PC-3 (cell line): Measurements from ENCODE around the gene PHLDA3. TPM values are rescaled to one million over a fixed set of nuclear protein-coding genes. Genes with fewer than 3 reads are reported as not detected.

Experiments used
- ATAC-seq: fragments of 200-7000 bp; cut with Tn5 transposase; 2 replicates; pipeline ENCODE4 v1.9.1; 2020; ENCODE audit warnings: mild to moderate bottlenecking, moderate library complexity
- BruUV-seq: library from RNA; stranded (reverse); fragments of 400-500 nt; replicated peaks from 2 replicates; lab custom pipeline; 2021; lab: Mats Ljungman, UMichigan
- CTCF ChIA-PET: fragments of 300-600 bp; sonication (Branson Sonifier 250); formaldehyde crosslinking; loops from one replicate; lab custom pipeline; 2022; ENCODE audit warnings: antibody characterized with exemption; lab: Charles Lee
- POLR2A ChIA-PET: fragments of 300-600 bp; sonication (Branson Sonifier 250); formaldehyde crosslinking; loops from one replicate; lab custom pipeline; 2022; ENCODE audit warnings: antibody characterized with exemption; ENCODE audit not compliant: unreplicated experiment; lab: Charles Lee
- DNase-seq: peaks from one replicate; pipeline ENCODE4 v3.0.0-alpha.2; 2015
- H2AFZ ChIP-seq: fragments of 300-600 bp; sonication (generic); 2 replicates; pipeline ENCODE4 v1.6.0; 2016; ENCODE audit warnings: antibody characterized with exemption, low read length
- H3F3A ChIP-seq: fragments of 300-600 bp; sonication (generic); one replicate; pipeline ENCODE4 v1.6.0; 2017; ENCODE audit warnings: antibody characterized with exemption, low read length, control low read depth, mild to moderate bottlenecking; ENCODE audit not compliant: unreplicated experiment
- H3K27ac ChIP-seq: fragments of 300-600 bp; sonication (generic); 2 replicates; pipeline ENCODE4 v1.5.1; 2016; ENCODE audit warnings: mild to moderate bottlenecking, low read length
- H3K27me3 ChIP-seq: fragments of 300-600 bp; sonication (generic); 2 replicates; pipeline ENCODE4 v1.6.1; 2016; ENCODE audit warnings: low read length, mixed read lengths
- H3K36me3 ChIP-seq: fragments of 300-600 bp; sonication (generic); 2 replicates; pipeline ENCODE4 v1.6.1; 2016; ENCODE audit warnings: low read depth, mixed run types, low read length, mixed read lengths
- H3K4me1 ChIP-seq: fragments of 300-600 bp; sonication (generic); 2 replicates; pipeline ENCODE4 v1.5.1; 2016; ENCODE audit warnings: low read length; ENCODE audit not compliant: insufficient read depth
- H3K4me2 ChIP-seq: fragments of 300-600 bp; sonication (generic); 2 replicates; pipeline ENCODE4 v1.6.0; 2016; ENCODE audit warnings: low read length
- H3K4me3 ChIP-seq: fragments of 300-600 bp; sonication (generic); 2 replicates; pipeline ENCODE4 v1.5.1; 2016; ENCODE audit warnings: mild to moderate bottlenecking, low read length, mixed read lengths
- H3K79me2 ChIP-seq: fragments of 300-600 bp; sonication (generic); 2 replicates; pipeline ENCODE4 v1.6.1; 2017; ENCODE audit warnings: low read length, mixed read lengths
- H3K9ac ChIP-seq: fragments of 300-600 bp; sonication (generic); 2 replicates; pipeline ENCODE4 v1.6.0; 2016; ENCODE audit warnings: mild to moderate bottlenecking, low read length
- H3K9me2 ChIP-seq: fragments of 300-600 bp; sonication (generic); replicated peaks from 2 replicates; pipeline ENCODE4 v1.6.1; 2016; ENCODE audit warnings: mixed run types, low read length, mixed read lengths
- H3K9me3 ChIP-seq: fragments of 300-600 bp; sonication (generic); 2 replicates; pipeline ENCODE4 v1.6.1; 2016; ENCODE audit warnings: low read length, mixed read lengths
- H4K20me1 ChIP-seq: fragments of 300-600 bp; sonication (generic); 2 replicates; pipeline ENCODE4 v1.6.1; 2016; ENCODE audit warnings: low read length, mixed read lengths
- EZH2 ChIP-seq: fragments of 300-600 bp; sonication (generic); IDR thresholded peaks from one replicate; pipeline ENCODE4 v1.6.1; 2017; ENCODE audit warnings: antibody characterized with exemption, mild to moderate bottlenecking, low read length; ENCODE audit not compliant: unreplicated experiment
- EZH2phosphoT487 ChIP-seq: fragments of 300-600 bp; sonication (generic); IDR thresholded peaks from 2 replicates; pipeline ENCODE4 v1.6.1; 2018; ENCODE audit warnings: mild to moderate bottlenecking, antibody characterized with exemption, low read length, borderline replicate concordance
- intact Hi-C: fragments of 100-400 bp; cut with micrococcal nuclease; formaldehyde crosslinking; loops from 2 replicates; pipeline ENCODE4 v1.9.0; 2023
- total RNA-seq: library from RNA; depleted of rRNA; stranded (reverse); fragments of >200 nt; gene quantifications from 2 replicates; pipeline ENCODE4 v1.2.3, GENCODE V29; 2014
- TF ChIP-seq, protein P1 (sequence below): fragments of 300-600 bp; sonication (generic); conservative IDR thresholded peaks from 2 replicates; pipeline ENCODE4 v1.5.1; 2017; ENCODE audit warnings: antibody characterized with exemption, low read depth, mild to moderate bottlenecking, low read length

The PHLDA3 gene
- total RNA-seq, 1 experiment from 2014 or later: 216 TPM

DNA sequence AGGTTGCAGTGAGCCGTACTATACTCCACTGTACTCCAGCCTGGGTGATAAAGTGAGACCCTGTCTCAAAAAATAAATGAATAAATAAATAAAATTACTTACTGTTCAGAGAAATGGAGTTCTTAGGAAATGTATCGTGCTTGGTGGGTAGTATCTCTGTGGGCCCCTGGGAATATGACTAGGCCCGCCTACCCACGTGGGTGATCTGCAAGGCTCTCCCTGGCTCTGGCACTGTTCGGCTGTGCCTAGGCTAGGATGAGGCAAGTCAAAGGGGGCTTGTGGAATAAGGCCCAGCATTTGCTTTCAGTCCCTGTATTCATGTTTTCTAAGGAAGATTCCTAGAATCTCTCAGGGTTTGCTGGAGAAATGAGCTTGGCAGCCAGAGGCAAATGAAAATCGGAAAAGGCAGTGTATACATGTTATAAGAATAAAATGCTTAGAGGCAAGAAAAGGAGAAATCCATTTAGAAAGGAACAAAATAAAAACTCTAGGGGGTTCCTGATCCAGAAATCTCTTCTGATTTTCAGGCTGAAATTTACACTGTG, 42.5 kb upstream of the PHLDA3 start:
- POLR2A ChIA-PET: interaction anchor here (1.3 kb wide), 1 partner anchor 8 kb away, joined by 5 read pairs; no protein-coding TSS in a partner anchor
- no peak overlapping the region for H3K4me3 ChIP-seq
- no peaks in the 10 kb centered on the region for H3K9me2 ChIP-seq
- intact Hi-C loops: no loop called here
- TF ChIP-seq EZH2phosphoT487 (no peak), EZH2 (no peak)
- TF ChIP-seq, protein P1, sequence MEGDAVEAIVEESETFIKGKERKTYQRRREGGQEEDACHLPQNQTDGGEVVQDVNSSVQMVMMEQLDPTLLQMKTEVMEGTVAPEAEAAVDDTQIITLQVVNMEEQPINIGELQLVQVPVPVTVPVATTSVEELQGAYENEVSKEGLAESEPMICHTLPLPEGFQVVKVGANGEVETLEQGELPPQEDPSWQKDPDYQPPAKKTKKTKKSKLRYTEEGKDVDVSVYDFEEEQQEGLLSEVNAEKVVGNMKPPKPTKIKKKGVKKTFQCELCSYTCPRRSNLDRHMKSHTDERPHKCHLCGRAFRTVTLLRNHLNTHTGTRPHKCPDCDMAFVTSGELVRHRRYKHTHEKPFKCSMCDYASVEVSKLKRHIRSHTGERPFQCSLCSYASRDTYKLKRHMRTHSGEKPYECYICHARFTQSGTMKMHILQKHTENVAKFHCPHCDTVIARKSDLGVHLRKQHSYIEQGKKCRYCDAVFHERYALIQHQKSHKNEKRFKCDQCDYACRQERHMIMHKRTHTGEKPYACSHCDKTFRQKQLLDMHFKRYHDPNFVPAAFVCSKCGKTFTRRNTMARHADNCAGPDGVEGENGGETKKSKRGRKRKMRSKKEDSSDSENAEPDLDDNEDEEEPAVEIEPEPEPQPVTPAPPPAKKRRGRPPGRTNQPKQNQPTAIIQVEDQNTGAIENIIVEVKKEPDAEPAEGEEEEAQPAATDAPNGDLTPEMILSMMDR: no peak
- peak overlapping the region; percentile 22; the same call in 1 of the 2 replicates for H3K9ac ChIP-seq
- no peaks in the 10 kb centered on the region; the same call in 1 of the 2 replicates for H3K36me3 ChIP-seq
- no peak overlapping the region; the same call in 1 of the 2 replicates for H2AFZ ChIP-seq
- ATAC-seq: no peak
- peaks cover 63% of the 10 kb centered on the region for H3K4me1 ChIP-seq
- peak overlapping the region; percentile 53; the same call in 1 of the 2 replicates for H3K4me2 ChIP-seq
- CTCF ChIA-PET: interaction anchor here (0.9 to 3.1 kb wide), 4 partner anchors 22 to 76 kb away, joined by 4 to 67 read pairs (median 18); no protein-coding TSS in a partner anchor
- no TSS peak for BruUV-seq
- H3F3A ChIP-seq: no peaks in the 10 kb centered on the region
- peaks cover 10% of the 10 kb centered on the region for H3K79me2 ChIP-seq
- no peak for DNase-seq
- no peaks in the 10 kb centered on the region for H3K27me3 ChIP-seq
- no peaks in the 10 kb centered on the region for H4K20me1 ChIP-seq
- peak overlapping the region; percentile 48 for H3K27ac ChIP-seq
- no peaks in the 10 kb centered on the region for H3K9me3 ChIP-seq

DNA sequence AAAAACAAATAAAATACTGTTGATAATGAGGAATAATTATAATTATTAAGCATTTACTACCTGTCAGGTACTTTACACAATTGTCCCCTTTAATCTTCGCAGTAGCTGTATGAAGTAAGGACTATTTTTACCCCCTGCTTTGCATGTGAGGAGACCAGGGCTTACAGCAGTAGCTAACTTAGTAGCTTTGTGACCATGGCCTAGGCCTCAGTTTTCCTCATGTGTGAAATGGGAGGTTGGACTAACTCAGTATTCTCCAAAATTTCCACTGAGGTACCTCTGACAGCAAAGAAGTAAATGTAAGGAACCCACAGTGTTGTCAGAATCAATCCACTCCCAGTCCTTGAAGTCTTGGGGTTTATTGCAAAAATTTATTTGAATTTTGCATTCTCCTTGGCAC, 41.7 kb upstream of the PHLDA3 start:
- Histone ChIP-seq H4K20me1 (no peaks in the 10 kb centered on the region), H3F3A (no peaks in the 10 kb centered on the region), H3K4me2 (0 out of 2 replicates have a peak overlapping the region, but pooled peaks have one; percentile 23), H3K36me3 (no peaks in the 10 kb centered on the region; the same call in 1 of the 2 replicates), H3K4me1 (peaks cover 62% of the 10 kb centered on the region), H3K27ac (no peak overlapping the region), H3K9ac (no peak overlapping the region), H3K9me2 (no peaks in the 10 kb centered on the region), H3K9me3 (no peaks in the 10 kb centered on the region), H3K27me3 (no peaks in the 10 kb centered on the region), H2AFZ (no peak overlapping the region), H3K79me2 (peaks cover 17% of the 10 kb centered on the region), H3K4me3 (no peak overlapping the region)
- CTCF ChIA-PET: interaction anchor here (3.1 kb wide), 1 partner anchor 29 kb away, joined by 67 read pairs; no protein-coding TSS in a partner anchor
- no peak for DNase-seq
- TF ChIP-seq EZH2 (no peak), EZH2phosphoT487 (no peak)
- TF ChIP-seq, protein P1: no peak
- no peak for ATAC-seq
- intact Hi-C loops: no loop called here
- no TSS peak for BruUV-seq
- POLR2A ChIA-PET: no interaction called here

DNA sequence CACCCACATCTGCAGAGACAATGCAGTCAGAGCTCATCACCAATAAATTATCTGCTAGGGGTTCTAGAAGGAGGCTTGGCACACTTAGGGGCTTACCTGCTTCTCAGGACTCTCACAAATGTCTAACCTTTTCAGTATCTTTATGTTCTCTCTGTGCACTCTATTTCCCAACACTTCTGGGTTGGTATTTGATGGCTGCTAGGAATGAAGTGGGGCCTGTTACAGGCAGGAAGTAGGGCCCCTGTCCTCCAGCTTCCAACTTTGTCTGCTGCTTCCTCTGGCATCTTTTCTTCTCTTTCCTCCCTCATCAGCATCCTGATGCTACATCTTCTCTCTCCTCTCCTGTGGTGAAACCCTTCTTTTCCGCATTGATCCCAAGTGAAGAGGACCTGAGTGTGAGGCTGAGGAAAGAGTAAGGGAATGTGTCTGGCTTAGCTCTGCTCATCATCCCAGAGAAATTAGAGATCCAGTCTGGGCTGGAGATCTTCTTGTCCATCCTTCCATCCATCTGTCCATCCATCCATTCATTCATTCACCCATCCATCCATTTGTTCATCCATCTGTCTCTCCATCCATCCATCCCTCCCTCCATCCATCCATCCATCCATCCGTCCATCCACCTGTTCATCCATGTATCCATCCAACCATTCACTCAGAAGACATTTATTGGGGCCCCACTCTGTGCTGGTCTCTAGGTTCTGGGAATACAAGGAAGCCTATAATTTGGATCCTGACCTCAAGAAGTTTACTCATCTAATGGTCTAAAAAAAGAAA, 40.8 kb upstream of the PHLDA3 start:
- no peaks in the 10 kb centered on the region for H4K20me1 ChIP-seq
- no peaks in the 10 kb centered on the region; the same call in 1 of the 2 replicates for H3K36me3 ChIP-seq
- H3K4me1 ChIP-seq: peaks cover 65% of the 10 kb centered on the region
- H3K4me3 ChIP-seq: no peak overlapping the region
- ChIA-PET CTCF (no interaction called here), POLR2A (no interaction called here)
- no peaks in the 10 kb centered on the region for H3K27me3 ChIP-seq
- no peaks in the 10 kb centered on the region for H3K9me3 ChIP-seq
- no TSS peak for BruUV-seq
- no peak overlapping the region for H3K9ac ChIP-seq
- H3K27ac ChIP-seq: no peak overlapping the region
- ATAC-seq (no peak), DNase-seq (no peak)
- no peaks in the 10 kb centered on the region for H3K9me2 ChIP-seq
- TF ChIP-seq EZH2 (no peak), EZH2phosphoT487 (no peak)
- TF ChIP-seq, protein P1: no peak
- H3K79me2 ChIP-seq: peaks cover 27% of the 10 kb centered on the region
- intact Hi-C loops: no loop called here
- no peak overlapping the region for H3K4me2 ChIP-seq
- no peaks in the 10 kb centered on the region for H3F3A ChIP-seq
- no peak overlapping the region for H2AFZ ChIP-seq
